C4-2B (cell line): ENCODE data around the gene AGBL1.

ENCODE experiments used
- ZFX ChIP-seq: fragments of 450-650 bp; IDR thresholded peaks from 2 replicates; pipeline ENCODE4 v1.6.1; 2017
- TF ChIP-seq, protein P1 (sequence below): fragments of 450-650 bp; conservative IDR thresholded peaks from 2 replicates; pipeline ENCODE4 v1.5.1; 2017; ENCODE audit warnings: mild to moderate bottlenecking

DNA sequence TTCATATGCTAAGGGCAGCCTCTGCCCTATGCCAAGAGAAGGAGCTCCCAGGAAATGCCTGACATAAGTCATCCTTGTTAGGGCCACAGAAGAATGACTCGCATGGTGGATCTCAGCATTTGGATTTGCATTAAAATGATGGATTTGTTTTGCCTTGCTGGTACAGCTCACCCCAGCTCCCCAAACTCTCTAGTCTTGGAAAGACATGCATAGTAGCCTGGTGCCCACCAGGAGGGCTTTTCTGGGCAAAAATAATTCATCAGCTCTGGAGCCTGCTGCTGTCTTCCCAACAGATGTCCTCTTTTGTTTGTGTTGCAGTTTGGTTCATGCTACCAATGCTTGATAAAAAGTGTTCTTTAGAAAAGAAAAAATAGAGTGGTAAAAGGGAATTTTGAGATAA, 833.0 kb downstream of the AGBL1 start:
- TF ChIP-seq, protein P1, sequence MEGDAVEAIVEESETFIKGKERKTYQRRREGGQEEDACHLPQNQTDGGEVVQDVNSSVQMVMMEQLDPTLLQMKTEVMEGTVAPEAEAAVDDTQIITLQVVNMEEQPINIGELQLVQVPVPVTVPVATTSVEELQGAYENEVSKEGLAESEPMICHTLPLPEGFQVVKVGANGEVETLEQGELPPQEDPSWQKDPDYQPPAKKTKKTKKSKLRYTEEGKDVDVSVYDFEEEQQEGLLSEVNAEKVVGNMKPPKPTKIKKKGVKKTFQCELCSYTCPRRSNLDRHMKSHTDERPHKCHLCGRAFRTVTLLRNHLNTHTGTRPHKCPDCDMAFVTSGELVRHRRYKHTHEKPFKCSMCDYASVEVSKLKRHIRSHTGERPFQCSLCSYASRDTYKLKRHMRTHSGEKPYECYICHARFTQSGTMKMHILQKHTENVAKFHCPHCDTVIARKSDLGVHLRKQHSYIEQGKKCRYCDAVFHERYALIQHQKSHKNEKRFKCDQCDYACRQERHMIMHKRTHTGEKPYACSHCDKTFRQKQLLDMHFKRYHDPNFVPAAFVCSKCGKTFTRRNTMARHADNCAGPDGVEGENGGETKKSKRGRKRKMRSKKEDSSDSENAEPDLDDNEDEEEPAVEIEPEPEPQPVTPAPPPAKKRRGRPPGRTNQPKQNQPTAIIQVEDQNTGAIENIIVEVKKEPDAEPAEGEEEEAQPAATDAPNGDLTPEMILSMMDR: no peak
- no peak for TF ChIP-seq ZFX
